ENCODE measurements around the gene ATP10B. TPM values are rescaled to one million over a fixed set of nuclear protein-coding genes. Genes with fewer than 3 reads are reported as not detected.

Gene ATP10B
- total RNA-seq, 4 donors from 2014 or later = 116 to 298 (median 150) TPM

DNA sequence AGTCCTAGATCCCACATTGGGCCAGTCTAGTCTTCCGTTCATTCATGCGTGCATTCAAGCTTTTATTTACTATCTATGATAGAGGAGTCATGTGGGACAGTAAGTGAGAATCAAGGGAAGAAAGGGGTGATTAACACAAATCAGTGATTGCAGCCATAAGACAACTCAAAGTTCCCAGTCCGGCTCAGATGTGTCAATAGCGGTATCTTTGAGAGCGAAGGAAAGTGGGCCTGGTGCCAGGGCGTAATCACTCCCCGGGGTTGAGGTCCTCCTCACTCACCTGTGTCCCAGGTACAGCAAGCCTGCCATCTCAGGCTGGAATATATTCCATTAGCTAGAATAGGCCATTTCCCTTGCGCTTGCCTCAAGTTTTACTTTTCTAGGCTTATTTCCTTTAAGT, 196.3 kb downstream of the ATP10B start:
- H3K4me1 ChIP-seq = peaks cover 0 to 40% (median 26%) of the 10 kb centered on the region in 4 donors
- intact Hi-C loops (cut with DNase I; ENCODE audit: low total_unique reads) (no loop called here), in situ Hi-C loops (cut with MboI; ENCODE audit: low pct_ligation_motif_present in 1 of 4, low pct_unique_long_range_greater_than_20kb in 1 of 4, low sequenced_read_pairs in 3 of 4) (no loop called here)
- no peaks in the 10 kb centered on the region for H3K27me3 ChIP-seq
- peak; percentile 94 for DNase-seq
- H3K4me3 ChIP-seq = no peak overlapping the region
- peak overlapping the region; percentile 76 to 87 (median 86) for H3K27ac ChIP-seq
- 64 to 75% methylated on average over 6 to 8 of the region's 8 CpGs for WGBS, 2 donors (ENCODE audit: low coverage in 1 of 2)
- H3K9me3 ChIP-seq = no peaks in the 10 kb centered on the region
- no peaks in the 10 kb centered on the region for H3K36me3 ChIP-seq
- TF ChIP-seq POLR2AphosphoS5 (IDR thresholded peaks at IDR 0.05) = peak in 2 of 3 donors; percentile 62 to 79
- no peak for TF ChIP-seq EP300 (IDR thresholded peaks at IDR 0.05; ENCODE audit: low read depth)

- TF ChIP-seq CTCF (IDR thresholded peaks at IDR 0.05) (no peak), POLR2A (IDR thresholded peaks at IDR 0.05) (no peak), POLR2AphosphoS5 (IDR thresholded peaks at IDR 0.05) (no peak), EP300 (IDR thresholded peaks at IDR 0.05; ENCODE audit: low read depth) (no peak)
- Histone ChIP-seq H3K4me3 (no peak overlapping the region), H3K36me3 (no peaks in the 10 kb centered on the region), H3K27ac (no peak overlapping the region), H3K9me3 (no peaks in the 10 kb centered on the region), H3K27me3 (no peaks in the 10 kb centered on the region), H3K4me1 (peaks cover 0 to 21% (median 15%) of the 10 kb centered on the region in 4 donors)
- no peak for DNase-seq
- WGBS, 2 donors (ENCODE audit: low coverage in 1 of 2) = 80 to 83% methylated on average over 7 to 9 of the region's 9 CpGs
- in situ Hi-C loops (cut with MboI; ENCODE audit: low pct_ligation_motif_present in 1 of 4, low pct_unique_long_range_greater_than_20kb in 1 of 4, low sequenced_read_pairs in 3 of 4) (no loop called here), intact Hi-C loops (cut with DNase I; ENCODE audit: low total_unique reads) (no loop called here)
Observed at GRCh38 chr5:160651692-160652645, 200.0 kb downstream of the ATP10B start.

DNA sequence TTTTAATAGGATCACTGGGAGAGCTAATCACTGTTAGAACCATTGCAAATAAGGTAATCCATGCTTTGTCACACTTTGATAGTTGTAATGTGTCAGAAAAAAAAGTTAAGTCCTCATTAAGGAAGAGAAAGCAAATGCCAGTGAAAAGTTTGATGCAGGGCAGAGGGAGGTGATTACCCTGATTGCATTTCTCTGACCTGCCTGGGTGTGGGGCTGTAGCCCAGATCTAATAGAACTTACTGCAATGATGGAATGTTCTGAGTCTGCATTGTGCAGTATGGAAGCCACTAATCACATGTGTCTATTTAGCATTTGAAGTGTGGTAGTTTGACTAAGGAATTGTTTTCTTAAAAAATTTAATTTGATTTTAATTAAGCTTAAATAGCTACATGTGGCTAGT, 202.7 kb downstream of the ATP10B start:
- no peak for TF ChIP-seq EP300 (IDR thresholded peaks at IDR 0.05; ENCODE audit: low read depth)
- TF ChIP-seq CTCF (IDR thresholded peaks at IDR 0.05) = peak; percentile 15 to 48 (median 33)
- no peak for TF ChIP-seq POLR2A (IDR thresholded peaks at IDR 0.05)
- H3K9me3 ChIP-seq = no peaks in the 10 kb centered on the region
- no peak overlapping the region for H3K4me3 ChIP-seq
- DNase-seq = peak; percentile 35
- no peak overlapping the region for H3K27ac ChIP-seq
- H3K27me3 ChIP-seq = no peaks in the 10 kb centered on the region
- in situ Hi-C loops (cut with MboI; ENCODE audit: low pct_ligation_motif_present in 1 of 4, low pct_unique_long_range_greater_than_20kb in 1 of 4, low sequenced_read_pairs in 3 of 4) = no loop called here
- peaks cover 0 to 3% (median 0%) of the 10 kb centered on the region in 4 donors for H3K4me1 ChIP-seq
- intact Hi-C loops (cut with DNase I; ENCODE audit: low total_unique reads) = no loop called here
- H3K36me3 ChIP-seq = no peaks in the 10 kb centered on the region

- Histone ChIP-seq H3K9me3 (no peaks in the 10 kb centered on the region), H3K27me3 (no peaks in the 10 kb centered on the region), H3K4me1 (peaks cover 0 to 3% (median 0%) of the 10 kb centered on the region in 4 donors), H3K36me3 (no peaks in the 10 kb centered on the region), H3K4me3 (no peak overlapping the region), H3K27ac (no peak overlapping the region)
- in situ Hi-C loops (cut with MboI; ENCODE audit: low pct_ligation_motif_present in 1 of 4, low pct_unique_long_range_greater_than_20kb in 1 of 4, low sequenced_read_pairs in 3 of 4) (no loop called here), intact Hi-C loops (cut with DNase I; ENCODE audit: low total_unique reads) (no loop called here)
- no peak for TF ChIP-seq CTCF (IDR thresholded peaks at IDR 0.05)
- no peak for TF ChIP-seq EP300 (IDR thresholded peaks at IDR 0.05; ENCODE audit: low read depth)
- no peak for TF ChIP-seq POLR2A (IDR thresholded peaks at IDR 0.05)
- TF ChIP-seq POLR2AphosphoS5 (IDR thresholded peaks at IDR 0.05) = no peak
- no peak for DNase-seq
Observed at GRCh38 chr5:160646033-160646432, 206.0 kb downstream of the ATP10B start.

Data from transverse colon (tissue), 4 donors.